Measurements from ENCODE around the gene OPCML.

The OPCML gene

DNA sequence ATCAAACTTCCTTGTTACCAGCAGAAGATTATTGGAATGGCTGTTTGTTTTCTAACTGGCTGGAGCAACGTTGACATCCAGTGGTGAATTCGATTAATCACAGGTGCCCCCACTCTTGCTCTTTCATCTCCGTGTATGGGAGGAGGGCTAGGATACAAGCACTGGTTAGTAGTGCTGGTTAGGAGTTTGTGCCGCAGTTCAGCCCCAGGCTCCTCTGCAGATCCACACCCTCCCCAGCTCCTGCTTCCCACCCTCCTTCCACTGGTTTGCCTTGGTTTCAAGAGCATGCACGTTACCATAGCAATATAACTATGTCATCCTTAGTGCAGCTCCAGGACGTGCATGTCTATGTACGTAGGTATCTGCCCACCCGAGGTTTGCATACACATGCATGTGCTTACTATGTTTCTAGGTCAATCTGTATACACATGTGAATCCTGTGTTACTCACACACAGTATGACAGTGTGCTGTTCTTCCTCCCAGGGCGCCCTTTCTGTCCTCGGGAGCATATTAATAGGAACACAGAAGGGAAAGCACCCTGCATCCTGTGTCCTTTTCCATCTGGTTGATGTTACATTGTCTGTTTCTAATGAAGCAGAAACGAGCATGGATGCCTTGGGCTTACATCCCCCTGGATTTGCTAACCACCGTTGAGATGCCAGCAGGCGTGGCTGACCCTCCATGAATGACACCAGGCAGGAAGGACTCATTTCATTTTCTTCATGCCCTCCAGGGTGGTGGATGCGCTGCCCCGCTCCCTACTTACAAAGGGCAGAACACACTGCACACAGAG lies 539.3 kb downstream of the OPCML start:
- no peaks in the 10 kb centered on the region for H3K9me3 ChIP-seq (ENCODE audit: low read length)
- H3K36me3 ChIP-seq (ENCODE audit: insufficient read depth, low read length) = no peaks in the 10 kb centered on the region
- H3K4me3 ChIP-seq (ENCODE audit: low read length) = no peak overlapping the region
- no peak overlapping the region for H2AFZ ChIP-seq (ENCODE audit: low read depth, low read length)
- H3K4me1 ChIP-seq (ENCODE audit: insufficient read depth, low read length) = no peaks in the 10 kb centered on the region
- no peaks in the 10 kb centered on the region for H3K27me3 ChIP-seq (ENCODE audit: insufficient read depth, low read length)

DNA sequence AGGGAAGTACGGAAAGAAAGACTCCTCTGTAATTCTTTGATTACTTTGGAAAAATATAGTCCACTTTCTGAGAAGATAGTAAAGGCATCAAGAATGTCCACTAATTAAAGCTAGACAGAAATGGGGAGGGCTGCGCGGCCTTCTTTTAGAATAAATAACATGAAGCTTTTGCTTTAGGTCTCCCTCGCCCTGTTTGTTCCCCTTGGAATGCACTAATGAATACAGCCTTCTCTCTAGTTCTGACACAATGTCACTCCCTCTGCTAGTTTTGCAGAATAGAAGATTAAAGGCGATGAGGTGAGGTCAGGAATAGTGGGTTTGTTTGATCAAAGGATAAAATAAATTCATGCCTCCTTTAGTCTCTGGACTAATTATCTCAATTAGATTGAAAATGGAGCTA lies 543.9 kb downstream of the OPCML start:
- no peaks in the 10 kb centered on the region for H3K27me3 ChIP-seq (ENCODE audit: insufficient read depth, low read length)

DNA sequence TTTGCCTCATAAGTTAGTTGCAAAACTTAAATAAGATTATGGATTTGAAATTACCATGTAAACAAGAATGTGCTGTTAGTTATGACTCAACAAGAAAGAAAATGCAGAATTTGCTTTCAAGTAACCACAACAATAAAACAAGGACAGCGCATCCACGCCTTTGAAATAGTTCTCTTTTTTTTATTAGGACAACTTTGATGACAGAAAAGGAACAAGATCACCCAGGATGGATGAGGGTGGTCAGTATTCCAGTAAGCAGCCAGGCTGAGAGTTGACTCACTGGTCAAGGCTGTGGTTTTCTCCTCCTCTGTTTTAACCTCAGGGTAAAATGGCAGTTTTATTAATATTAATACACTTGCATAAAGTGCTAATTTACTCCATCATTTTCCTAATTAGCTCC lies 544.4 kb downstream of the OPCML start:
- no peaks in the 10 kb centered on the region for H3K4me1 ChIP-seq (ENCODE audit: insufficient read depth, low read length)
- no peaks in the 10 kb centered on the region for H3K9me3 ChIP-seq (ENCODE audit: low read length)
- H2AFZ ChIP-seq (ENCODE audit: low read depth, low read length) = no peak overlapping the region
- no peaks in the 10 kb centered on the region for H3K36me3 ChIP-seq (ENCODE audit: insufficient read depth, low read length)
- no peak overlapping the region for H3K4me3 ChIP-seq (ENCODE audit: low read length)
- H3K27me3 ChIP-seq (ENCODE audit: insufficient read depth, low read length) = no peaks in the 10 kb centered on the region

More for the DNA sequence above, 543.9 kb downstream of the OPCML start:
- H3K9me3 ChIP-seq (ENCODE audit: low read length) = no peaks in the 10 kb centered on the region
- no peak overlapping the region for H2AFZ ChIP-seq (ENCODE audit: low read depth, low read length)
- no peaks in the 10 kb centered on the region for H3K4me1 ChIP-seq (ENCODE audit: insufficient read depth, low read length)
- H3K4me3 ChIP-seq (ENCODE audit: low read length) = no peak overlapping the region
- H3K36me3 ChIP-seq (ENCODE audit: insufficient read depth, low read length) = no peaks in the 10 kb centered on the region

DNA sequence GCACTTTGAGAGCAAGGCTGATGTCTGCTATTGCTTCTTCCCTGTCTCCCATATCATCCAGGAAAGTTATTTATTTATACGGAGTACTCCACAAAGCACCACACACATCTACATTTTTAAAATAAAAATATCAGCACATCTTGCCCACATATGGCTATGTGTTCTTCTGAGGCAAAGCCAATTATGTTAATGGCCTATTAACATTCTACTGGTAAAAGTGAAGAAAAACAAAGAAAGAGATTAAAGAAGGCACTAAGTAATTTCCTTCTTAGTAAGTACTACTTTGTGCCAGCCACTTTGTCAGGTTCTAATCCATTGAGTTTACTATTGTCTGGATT lies 548.7 kb downstream of the OPCML start:
- Histone ChIP-seq H3K4me3 (ENCODE audit: low read length) (no peak overlapping the region), H3K9me3 (ENCODE audit: low read length) (no peaks in the 10 kb centered on the region), H3K4me1 (ENCODE audit: insufficient read depth, low read length) (no peaks in the 10 kb centered on the region), H3K36me3 (ENCODE audit: insufficient read depth, low read length) (no peaks in the 10 kb centered on the region), H3K27me3 (ENCODE audit: insufficient read depth, low read length) (no peaks in the 10 kb centered on the region), H2AFZ (ENCODE audit: low read depth, low read length) (no peak overlapping the region)

DNA sequence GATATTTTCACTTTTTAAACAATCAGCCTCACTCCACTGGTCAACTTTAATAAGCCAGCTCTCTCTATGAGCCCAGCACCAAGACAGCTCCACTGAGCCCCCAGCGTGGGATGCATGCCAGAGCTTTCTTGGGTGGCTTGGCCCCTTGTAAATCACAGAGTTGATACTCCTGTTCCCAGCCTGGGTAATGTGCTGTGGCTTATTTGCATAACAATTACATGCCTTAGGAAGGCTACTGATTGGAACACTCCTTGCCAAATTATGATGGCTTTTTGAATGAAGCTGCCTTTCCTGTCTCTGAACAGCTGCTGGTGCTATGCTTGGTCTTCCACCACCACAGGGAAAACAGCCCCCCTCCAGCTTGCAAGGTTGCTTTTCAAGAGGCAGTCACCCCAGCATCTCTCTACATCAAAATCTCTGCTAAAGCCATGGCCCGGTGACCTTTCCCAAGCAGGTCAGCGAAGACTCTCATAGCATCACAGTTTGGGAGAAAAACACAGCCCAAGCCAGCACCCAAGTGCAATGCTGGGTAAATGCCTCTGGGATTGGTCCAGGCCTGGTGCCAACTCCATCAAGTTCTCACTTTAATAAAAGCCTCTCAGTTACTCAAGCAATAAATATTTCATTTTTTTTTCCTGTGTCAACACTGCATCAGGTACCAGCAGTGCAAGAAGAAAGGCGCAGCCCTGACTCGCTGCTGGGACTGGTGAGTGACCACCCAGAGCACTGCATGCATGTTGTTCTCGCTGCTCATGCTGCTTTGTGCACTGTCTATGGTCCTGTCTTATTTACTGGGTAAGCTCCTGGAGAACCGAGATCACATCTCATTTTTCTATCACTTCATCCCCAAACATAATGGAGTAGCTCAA lies 549.3 kb downstream of the OPCML start:
- Histone ChIP-seq H3K4me3 (ENCODE audit: low read length) (no peak overlapping the region), H3K27me3 (ENCODE audit: insufficient read depth, low read length) (no peaks in the 10 kb centered on the region), H3K9me3 (ENCODE audit: low read length) (no peaks in the 10 kb centered on the region), H3K4me1 (ENCODE audit: insufficient read depth, low read length) (no peaks in the 10 kb centered on the region), H3K36me3 (ENCODE audit: insufficient read depth, low read length) (no peaks in the 10 kb centered on the region), H2AFZ (ENCODE audit: low read depth, low read length) (no peak overlapping the region)

DNA sequence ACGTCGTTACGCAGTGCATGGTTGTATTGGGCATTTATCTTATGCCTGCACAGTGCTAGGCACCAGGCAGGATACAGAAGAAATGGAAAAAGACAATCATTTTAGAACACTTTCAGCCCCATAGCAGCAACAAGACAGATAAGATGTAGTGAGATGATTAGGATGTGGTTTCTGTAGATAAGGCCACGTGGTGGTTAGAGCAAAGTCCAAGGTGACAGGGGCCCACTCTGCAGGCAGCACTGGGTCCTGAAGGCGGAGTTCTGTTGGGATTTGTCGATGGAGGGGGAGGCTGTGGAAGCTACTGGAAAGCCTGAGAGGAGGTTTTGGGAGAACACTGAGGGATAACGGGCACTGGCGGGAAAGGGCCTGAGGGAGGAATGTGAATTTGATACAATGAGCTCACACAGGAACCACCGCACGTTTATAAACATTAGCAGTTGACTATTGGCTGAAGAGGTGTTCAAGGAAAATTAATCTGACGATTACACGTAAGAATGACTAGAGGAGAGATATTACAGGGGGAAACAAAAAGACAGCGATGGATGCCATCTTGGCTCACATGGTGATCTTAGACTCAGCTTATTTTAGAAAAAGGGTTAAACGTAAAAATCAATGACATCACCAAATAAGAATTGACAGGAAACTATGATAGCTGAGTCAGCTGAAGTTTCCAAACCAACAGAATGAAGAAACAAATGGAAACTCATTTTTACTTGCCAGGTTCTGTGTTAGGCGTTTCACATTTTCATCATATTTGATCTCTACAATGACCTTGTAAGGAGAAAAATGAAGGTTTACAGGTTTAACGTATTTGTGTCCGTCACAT lies 551.0 kb downstream of the OPCML start:
- H3K36me3 ChIP-seq (ENCODE audit: insufficient read depth, low read length) = no peaks in the 10 kb centered on the region
- H3K27me3 ChIP-seq (ENCODE audit: insufficient read depth, low read length) = no peaks in the 10 kb centered on the region
- H3K4me1 ChIP-seq (ENCODE audit: insufficient read depth, low read length) = no peaks in the 10 kb centered on the region
- H2AFZ ChIP-seq (ENCODE audit: low read depth, low read length) = no peak overlapping the region
- H3K4me3 ChIP-seq (ENCODE audit: low read length) = no peak overlapping the region
- H3K9me3 ChIP-seq (ENCODE audit: low read length) = no peaks in the 10 kb centered on the region

DNA sequence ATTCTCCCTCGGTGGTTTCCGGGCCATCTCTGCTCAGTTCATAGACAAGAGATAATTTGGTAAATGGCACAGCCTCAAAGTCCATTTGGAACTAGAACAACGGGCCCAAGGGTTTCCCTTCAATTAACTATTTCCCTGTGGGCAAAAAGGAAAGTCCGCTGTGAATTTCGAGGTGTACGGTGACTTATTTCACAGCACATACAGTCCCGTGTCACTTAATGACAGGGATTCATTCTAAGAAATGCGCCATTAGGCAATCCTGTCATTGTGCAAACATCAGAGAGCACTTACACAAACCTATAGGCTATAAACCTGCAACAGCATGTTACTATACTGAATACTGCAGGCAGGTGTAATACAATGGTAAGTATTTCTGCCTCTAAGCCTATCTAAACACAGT lies 551.6 kb downstream of the OPCML start:
- Histone ChIP-seq H3K36me3 (ENCODE audit: insufficient read depth, low read length) (no peaks in the 10 kb centered on the region), H3K4me3 (ENCODE audit: low read length) (no peak overlapping the region), H3K9me3 (ENCODE audit: low read length) (no peaks in the 10 kb centered on the region), H2AFZ (ENCODE audit: low read depth, low read length) (no peak overlapping the region), H3K4me1 (ENCODE audit: insufficient read depth, low read length) (no peaks in the 10 kb centered on the region), H3K27me3 (ENCODE audit: insufficient read depth, low read length) (no peaks in the 10 kb centered on the region)

DNA sequence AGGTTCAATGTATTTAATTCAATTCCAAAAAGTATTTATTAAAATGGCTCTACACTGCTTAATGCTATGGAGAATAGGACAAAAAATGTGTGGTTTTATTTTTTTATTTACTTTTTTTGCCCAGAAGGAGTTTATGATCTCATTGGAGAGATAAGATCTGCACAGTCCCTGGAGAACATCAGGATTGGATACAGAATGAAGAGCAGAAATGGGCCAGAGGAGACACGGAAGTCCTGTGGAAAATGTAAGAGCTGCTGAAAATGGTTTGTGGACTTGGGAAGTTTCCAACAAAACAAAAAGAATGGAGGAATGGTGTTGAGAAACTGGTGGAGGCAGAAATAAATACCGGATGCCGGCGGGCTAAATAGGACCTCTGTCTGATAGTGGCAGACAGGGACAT lies 554.6 kb downstream of the OPCML start:
- Histone ChIP-seq H3K36me3 (ENCODE audit: insufficient read depth, low read length) (no peaks in the 10 kb centered on the region), H2AFZ (ENCODE audit: low read depth, low read length) (no peak overlapping the region), H3K27me3 (ENCODE audit: insufficient read depth, low read length) (no peaks in the 10 kb centered on the region), H3K4me3 (ENCODE audit: low read length) (no peak overlapping the region), H3K4me1 (ENCODE audit: insufficient read depth, low read length) (no peaks in the 10 kb centered on the region), H3K9me3 (ENCODE audit: low read length) (no peaks in the 10 kb centered on the region)

DNA sequence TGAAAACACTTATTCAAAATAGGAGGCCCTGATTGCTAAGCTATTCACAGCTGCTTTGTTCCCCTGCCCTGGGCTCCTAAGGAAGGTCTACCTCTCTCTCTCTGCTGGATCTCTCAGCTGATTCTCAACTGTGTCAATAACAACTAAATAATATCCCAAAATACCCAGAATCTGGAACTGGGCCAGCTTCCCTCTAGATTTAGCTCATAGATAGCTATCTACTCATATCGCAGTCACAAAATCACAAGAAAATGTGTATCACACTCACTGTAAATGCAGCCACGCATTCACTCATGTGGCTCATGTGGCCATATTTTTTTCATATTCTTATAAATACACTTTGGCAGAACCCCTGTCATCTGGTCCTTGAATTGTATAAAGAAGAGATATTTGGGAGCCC lies 555.1 kb downstream of the OPCML start:
- H3K27me3 ChIP-seq (ENCODE audit: insufficient read depth, low read length) = no peaks in the 10 kb centered on the region

DNA sequence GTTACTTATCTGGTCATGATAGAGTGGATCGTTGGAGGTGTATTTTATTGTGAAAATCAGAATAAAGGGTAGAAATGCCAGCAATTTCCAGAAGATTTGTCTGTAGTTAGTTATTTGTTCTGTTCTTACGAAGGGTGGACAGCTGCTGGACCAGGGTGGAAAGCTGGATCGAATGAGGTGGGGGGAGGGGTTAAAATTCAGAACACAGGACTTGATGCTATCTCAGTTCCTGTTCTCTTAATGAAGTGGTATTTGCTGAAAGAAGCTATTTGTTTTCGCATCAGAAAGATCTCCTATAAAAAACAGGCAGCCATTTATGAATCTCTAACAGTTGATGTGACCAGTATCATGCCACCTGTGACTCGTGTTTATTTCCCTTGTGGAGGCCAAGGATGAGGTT lies 556.2 kb downstream of the OPCML start:
- no peak overlapping the region for H2AFZ ChIP-seq (ENCODE audit: low read depth, low read length)
- H3K27me3 ChIP-seq (ENCODE audit: insufficient read depth, low read length) = no peaks in the 10 kb centered on the region
- no peaks in the 10 kb centered on the region for H3K9me3 ChIP-seq (ENCODE audit: low read length)
- no peaks in the 10 kb centered on the region for H3K36me3 ChIP-seq (ENCODE audit: insufficient read depth, low read length)
- no peak overlapping the region for H3K4me3 ChIP-seq (ENCODE audit: low read length)
- peaks cover 3% of the 10 kb centered on the region for H3K4me1 ChIP-seq (ENCODE audit: insufficient read depth, low read length)

More for the DNA sequence above, 555.1 kb downstream of the OPCML start:
- Histone ChIP-seq H3K4me3 (ENCODE audit: low read length) (no peak overlapping the region), H3K4me1 (ENCODE audit: insufficient read depth, low read length) (no peaks in the 10 kb centered on the region), H2AFZ (ENCODE audit: low read depth, low read length) (no peak overlapping the region), H3K36me3 (ENCODE audit: insufficient read depth, low read length) (no peaks in the 10 kb centered on the region), H3K9me3 (ENCODE audit: low read length) (no peaks in the 10 kb centered on the region)

DNA sequence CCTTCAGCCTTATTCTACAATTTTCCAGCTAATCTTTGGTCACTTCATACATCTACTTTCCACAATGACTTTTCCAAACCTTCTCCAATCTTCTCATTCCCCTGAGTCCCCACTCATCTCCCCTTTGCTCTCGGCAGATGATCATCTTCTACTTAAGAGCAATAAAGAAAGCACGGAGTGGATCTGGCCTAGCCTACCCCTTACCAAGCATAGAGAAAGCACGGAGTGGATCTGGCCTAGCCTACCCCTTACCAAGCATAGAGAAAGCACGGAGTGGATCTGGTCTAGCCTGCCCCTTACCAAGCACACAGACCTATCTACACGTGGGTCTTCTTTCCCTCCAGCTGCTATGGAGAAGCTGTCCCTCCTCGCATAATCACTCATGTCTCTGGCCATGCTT lies 558.6 kb downstream of the OPCML start:
- Histone ChIP-seq H3K9me3 (ENCODE audit: low read length) (no peaks in the 10 kb centered on the region), H2AFZ (ENCODE audit: low read depth, low read length) (no peak overlapping the region), H3K4me1 (ENCODE audit: insufficient read depth, low read length) (peaks cover 4% of the 10 kb centered on the region), H3K27me3 (ENCODE audit: insufficient read depth, low read length) (no peaks in the 10 kb centered on the region), H3K36me3 (ENCODE audit: insufficient read depth, low read length) (no peaks in the 10 kb centered on the region), H3K4me3 (ENCODE audit: low read length) (no peak overlapping the region)

DNA sequence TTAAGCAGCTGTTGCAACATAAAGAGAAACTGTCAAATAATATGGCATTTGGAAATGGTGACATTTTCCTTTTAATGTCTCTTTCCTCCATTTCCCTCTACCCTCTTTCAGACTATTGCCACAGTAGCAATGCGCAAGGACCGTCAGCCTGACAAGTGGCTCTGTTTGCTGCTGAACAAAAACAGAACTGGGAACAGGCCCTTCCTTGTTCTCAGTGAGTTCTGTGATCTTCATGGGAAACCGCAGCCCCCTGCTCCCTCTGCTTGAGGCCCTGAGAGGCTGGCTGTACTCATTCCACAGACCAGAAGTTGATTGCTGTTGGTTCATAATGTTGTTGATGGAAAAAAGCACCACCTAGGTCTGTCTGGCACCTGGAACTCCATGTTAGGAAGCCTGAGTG lies 559.7 kb downstream of the OPCML start:
- H2AFZ ChIP-seq (ENCODE audit: low read depth, low read length) = no peak overlapping the region
- no peak overlapping the region for H3K4me3 ChIP-seq (ENCODE audit: low read length)
- H3K4me1 ChIP-seq (ENCODE audit: insufficient read depth, low read length) = peaks cover 4% of the 10 kb centered on the region
- no peaks in the 10 kb centered on the region for H3K27me3 ChIP-seq (ENCODE audit: insufficient read depth, low read length)
- H3K36me3 ChIP-seq (ENCODE audit: insufficient read depth, low read length) = no peaks in the 10 kb centered on the region
- H3K9me3 ChIP-seq (ENCODE audit: low read length) = no peaks in the 10 kb centered on the region

DNA sequence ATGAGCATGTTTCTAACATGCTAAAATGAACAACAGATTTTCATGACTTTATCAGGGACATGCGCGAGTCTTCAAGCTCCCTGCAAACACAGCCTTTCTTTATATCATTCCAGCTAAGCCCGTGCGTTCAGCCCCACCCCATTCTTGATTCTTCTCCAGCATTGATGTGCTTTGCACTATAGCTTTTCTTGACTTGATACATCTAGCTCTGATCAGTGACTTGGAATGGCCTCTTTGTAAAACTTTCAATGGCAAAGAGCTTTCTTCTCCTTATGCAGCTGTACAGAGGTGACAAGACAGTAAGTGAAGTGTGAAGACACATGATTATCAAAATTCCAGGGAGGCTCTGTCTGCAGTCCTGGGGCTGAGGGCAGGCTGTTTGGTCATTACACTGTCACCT lies 561.0 kb downstream of the OPCML start:
- Histone ChIP-seq H3K4me1 (ENCODE audit: insufficient read depth, low read length) (peaks cover 4% of the 10 kb centered on the region), H3K27me3 (ENCODE audit: insufficient read depth, low read length) (no peaks in the 10 kb centered on the region), H2AFZ (ENCODE audit: low read depth, low read length) (no peak overlapping the region), H3K4me3 (ENCODE audit: low read length) (no peak overlapping the region), H3K9me3 (ENCODE audit: low read length) (no peaks in the 10 kb centered on the region), H3K36me3 (ENCODE audit: insufficient read depth, low read length) (no peaks in the 10 kb centered on the region)

Measured in neuron (in vitro differentiated cells).